Dendritic cell treated with granulocyte-macrophage colony-stimulating factor and Interleukin-4, amounts not matched to agents 40 ng/mL and 50 ng/mL, for 4 days (primary cell): ENCODE results near the gene LIN28B.

Experiments
- H3K27ac Mint-ChIP-seq: one replicate; pipeline ENCODE4 v1.8.0; 2022; ENCODE audit warnings: mild to moderate bottlenecking, mixed read lengths
- H3K27me3 Mint-ChIP-seq: one replicate; pipeline ENCODE4 v1.8.0; 2022; ENCODE audit warnings: mild to moderate bottlenecking, mixed read lengths
- H3K36me3 Mint-ChIP-seq: one replicate; pipeline ENCODE4 v1.8.0; 2022; ENCODE audit warnings: low read depth, mixed read lengths
- H3K4me1 Mint-ChIP-seq: one replicate; pipeline ENCODE4 v1.8.0; 2022; ENCODE audit warnings: low read depth, mixed read lengths
- H3K4me3 Mint-ChIP-seq: one replicate; pipeline ENCODE4 v1.8.0; 2022; ENCODE audit warnings: mild to moderate bottlenecking, moderate library complexity, mixed read lengths
- H3K9me3 Mint-ChIP-seq: one replicate; pipeline ENCODE4 v1.8.0; 2022; ENCODE audit warnings: mixed read lengths
- intact Hi-C: fragments of 100-400 bp; cut with micrococcal nuclease; formaldehyde crosslinking; loops from one replicate; pipeline ENCODE4 v1.15.0; 2022

Gene LIN28B

DNA sequence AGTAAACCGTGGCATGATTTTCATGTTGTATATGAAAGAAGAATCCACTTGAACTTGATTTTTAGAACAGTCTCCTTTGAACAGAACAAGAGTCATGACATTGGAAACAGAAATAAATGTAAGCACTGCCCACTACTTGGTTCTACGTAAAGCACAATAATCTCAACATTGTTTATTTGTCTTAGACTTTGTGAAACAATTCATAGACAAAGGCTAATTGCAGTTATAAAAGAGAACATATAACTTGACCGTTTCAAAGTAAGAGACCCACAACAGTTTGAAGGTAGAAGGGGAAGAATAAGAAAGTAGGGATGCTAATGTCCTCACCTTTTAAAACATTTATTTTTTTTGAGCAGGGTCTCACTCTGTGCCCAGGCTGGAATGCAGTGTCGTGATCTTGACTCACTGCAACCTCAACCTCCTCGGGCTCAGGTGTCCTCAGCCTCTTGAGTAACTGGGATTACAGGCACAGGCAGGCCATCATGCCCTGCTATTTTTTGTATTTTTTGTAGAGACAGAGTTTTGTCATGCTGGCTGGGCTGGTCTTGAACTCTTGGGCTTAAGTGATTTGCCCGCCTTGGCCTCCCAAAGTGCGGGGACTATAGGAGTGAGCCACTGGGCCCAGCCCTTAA, 151.8 kb downstream of the LIN28B start:
- Mint-ChIP-seq H3K4me3 (no peak overlapping the region), H3K4me1 (no peaks in the 10 kb centered on the region), H3K27me3 (peaks cover 4% of the 10 kb centered on the region), H3K27ac (no peak overlapping the region), H3K9me3 (no peaks in the 10 kb centered on the region), H3K36me3 (no peaks in the 10 kb centered on the region)
- intact Hi-C loops, result no loop called here

DNA sequence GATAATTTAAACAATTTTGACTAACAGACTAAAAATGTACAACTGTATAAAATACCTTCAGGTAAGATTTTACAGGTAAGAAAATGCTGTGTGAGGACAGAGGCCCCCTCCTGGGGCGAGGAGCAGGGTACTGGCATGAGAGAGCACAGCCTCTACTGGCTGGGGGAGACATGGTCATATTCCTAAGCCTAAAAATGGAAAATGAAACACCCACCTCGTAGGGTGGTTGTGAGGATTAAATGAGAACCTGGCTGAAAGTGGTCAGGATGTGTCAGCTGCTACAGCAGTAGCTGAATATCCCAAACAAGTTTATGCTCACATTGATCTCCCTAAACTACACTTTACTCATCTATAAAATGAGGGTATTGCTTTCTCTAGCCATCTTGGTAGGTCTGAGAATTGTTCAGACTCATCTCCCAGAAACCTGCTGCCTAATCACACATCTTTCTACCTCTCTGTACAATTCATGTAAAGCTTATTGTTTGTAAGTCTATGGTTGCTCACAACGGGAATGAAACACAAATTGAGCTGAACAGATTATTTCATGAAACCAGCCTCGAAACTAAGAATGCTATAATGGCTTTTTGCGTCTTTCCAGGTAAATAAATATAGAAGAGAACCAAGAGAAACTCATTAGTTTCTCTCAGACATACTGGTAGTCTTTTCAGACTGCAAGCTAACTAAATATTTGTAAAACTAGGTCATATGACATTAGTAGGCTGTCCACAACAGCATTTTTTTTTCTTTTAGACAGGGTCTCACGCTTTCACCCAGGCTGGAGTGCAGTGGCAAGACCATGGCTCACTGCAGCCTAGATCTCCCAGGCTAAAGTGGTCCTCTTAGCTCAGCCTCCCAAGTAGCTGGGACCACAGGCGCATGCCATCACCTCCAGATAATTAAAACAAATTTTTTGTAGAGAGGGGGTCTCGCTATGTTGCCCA, 153.3 kb downstream of the LIN28B start:
- no peaks in the 10 kb centered on the region for H3K36me3 Mint-ChIP-seq
- intact Hi-C loops, result no loop called here
- no peak overlapping the region for H3K4me3 Mint-ChIP-seq
- H3K27ac Mint-ChIP-seq, result no peak overlapping the region
- H3K4me1 Mint-ChIP-seq, result no peaks in the 10 kb centered on the region
- no peaks in the 10 kb centered on the region for H3K9me3 Mint-ChIP-seq
- peaks cover 5% of the 10 kb centered on the region for H3K27me3 Mint-ChIP-seq

DNA sequence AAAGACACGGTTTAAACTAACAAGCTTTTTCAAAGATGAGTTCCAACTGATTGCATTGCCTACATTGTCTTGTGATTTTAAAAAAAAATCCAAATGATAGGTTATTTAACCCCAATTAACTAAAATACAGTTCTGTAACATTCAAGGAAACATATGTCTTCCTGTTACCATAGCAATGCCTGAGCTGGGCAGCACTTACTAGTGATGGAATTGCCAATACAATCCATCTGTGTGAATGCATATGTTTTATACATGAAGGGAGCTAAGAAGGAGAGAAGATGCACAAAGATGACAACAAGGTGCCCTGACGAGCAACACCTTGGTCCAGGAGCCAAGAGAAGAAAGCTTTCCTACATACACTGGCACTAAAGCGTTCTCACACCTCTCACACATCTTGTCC, 154.2 kb downstream of the LIN28B start:
- intact Hi-C loops, result no loop called here
- Mint-ChIP-seq H3K4me3 (no peak overlapping the region), H3K27ac (no peak overlapping the region), H3K27me3 (peaks cover 5% of the 10 kb centered on the region), H3K9me3 (no peaks in the 10 kb centered on the region), H3K36me3 (no peaks in the 10 kb centered on the region), H3K4me1 (no peaks in the 10 kb centered on the region)

DNA sequence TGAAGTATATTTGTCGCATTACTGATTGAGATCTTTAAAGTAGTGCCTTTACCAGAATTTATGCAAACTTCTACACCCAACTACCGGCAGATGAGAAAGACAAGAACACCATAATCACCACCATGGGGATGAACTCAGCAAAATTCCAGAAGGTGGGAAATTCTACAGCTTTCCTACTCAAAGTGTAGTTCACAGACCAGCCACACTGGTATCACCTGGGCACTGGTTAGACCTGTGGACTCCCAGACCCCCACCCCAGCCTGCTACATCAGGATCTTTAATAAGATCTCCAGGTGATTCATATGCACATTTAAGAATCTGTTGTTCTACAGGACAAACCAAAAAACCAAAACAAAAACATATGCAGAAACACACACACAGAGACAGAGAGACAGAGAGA, 155.0 kb downstream of the LIN28B start:
- intact Hi-C loops, result no loop called here
- H3K27ac Mint-ChIP-seq, result no peak overlapping the region
- H3K9me3 Mint-ChIP-seq, result no peaks in the 10 kb centered on the region
- H3K4me1 Mint-ChIP-seq, result no peaks in the 10 kb centered on the region
- H3K4me3 Mint-ChIP-seq, result no peak overlapping the region
- H3K27me3 Mint-ChIP-seq, result peaks cover 5% of the 10 kb centered on the region
- no peaks in the 10 kb centered on the region for H3K36me3 Mint-ChIP-seq

DNA sequence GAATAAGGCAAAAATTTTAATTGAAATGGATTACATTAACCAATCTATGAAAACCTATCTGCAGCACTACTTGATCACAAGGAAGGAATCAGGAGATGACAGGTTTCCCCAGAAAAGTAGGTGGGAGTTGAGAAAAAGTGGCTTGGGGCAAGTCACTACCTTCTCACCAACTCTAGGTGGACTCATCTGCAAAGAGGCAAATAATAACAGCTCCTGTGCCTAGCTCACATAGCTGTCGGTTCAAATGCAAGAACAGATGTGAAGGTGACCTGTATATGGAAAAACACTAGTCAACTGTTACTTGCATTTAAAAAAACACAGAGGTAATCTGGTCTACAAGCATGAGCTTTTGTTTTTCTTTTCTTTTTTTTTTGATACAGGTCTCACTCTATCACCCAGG, 155.7 kb downstream of the LIN28B start:
- no peaks in the 10 kb centered on the region for H3K4me1 Mint-ChIP-seq
- no peak overlapping the region for H3K4me3 Mint-ChIP-seq
- H3K27ac Mint-ChIP-seq, result no peak overlapping the region
- no peaks in the 10 kb centered on the region for H3K9me3 Mint-ChIP-seq
- peaks cover 7% of the 10 kb centered on the region for H3K27me3 Mint-ChIP-seq
- intact Hi-C loops, result no loop called here
- H3K36me3 Mint-ChIP-seq, result no peaks in the 10 kb centered on the region

DNA sequence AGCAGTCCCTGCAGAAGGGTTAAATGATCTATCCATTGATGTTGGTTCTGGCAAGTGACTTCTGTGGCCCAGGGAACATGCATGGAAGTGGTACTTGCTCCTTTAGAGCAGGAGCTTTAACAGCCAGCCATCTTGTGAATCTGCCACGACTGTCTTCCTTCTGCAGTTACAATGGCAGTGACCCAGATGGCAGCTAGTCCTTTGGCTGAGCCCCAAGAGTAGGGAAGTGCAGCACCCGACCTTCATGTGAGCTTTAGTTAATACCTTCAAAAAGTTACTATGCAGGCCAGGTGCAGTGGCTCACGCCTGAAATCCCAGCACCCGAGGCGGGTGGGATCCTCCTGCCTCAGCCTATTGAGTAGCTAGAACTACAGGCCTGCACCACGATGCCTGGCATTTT, 156.5 kb downstream of the LIN28B start:
- intact Hi-C loops, result no loop called here
- Mint-ChIP-seq H3K9me3 (no peaks in the 10 kb centered on the region), H3K36me3 (no peaks in the 10 kb centered on the region), H3K27ac (no peak overlapping the region), H3K4me1 (no peaks in the 10 kb centered on the region), H3K4me3 (no peak overlapping the region), H3K27me3 (peaks cover 5% of the 10 kb centered on the region)

DNA sequence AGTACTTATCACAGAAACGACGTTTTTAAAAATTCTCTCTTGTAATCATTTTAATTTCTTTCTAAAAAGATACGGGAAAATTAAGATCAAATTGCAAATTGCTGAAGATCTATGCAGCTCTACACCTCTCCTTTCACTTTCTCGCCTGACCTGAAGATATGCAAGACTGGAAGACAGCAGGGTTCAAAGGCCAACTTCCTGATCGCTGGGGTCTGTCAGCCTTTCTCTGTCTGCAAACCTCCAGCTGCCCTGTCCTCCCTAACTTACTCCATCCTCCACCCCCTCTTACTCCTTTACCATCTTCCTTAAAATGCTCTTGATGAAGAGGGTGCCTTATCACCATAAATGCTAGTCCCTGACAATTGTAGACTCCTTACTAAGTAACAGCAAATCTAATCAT, 159.2 kb downstream of the LIN28B start:
- H3K36me3 Mint-ChIP-seq, result no peaks in the 10 kb centered on the region
- peaks cover 10% of the 10 kb centered on the region for H3K27me3 Mint-ChIP-seq
- intact Hi-C loops, result no loop called here
- no peak overlapping the region for H3K27ac Mint-ChIP-seq
- no peak overlapping the region for H3K4me3 Mint-ChIP-seq
- H3K4me1 Mint-ChIP-seq, result no peaks in the 10 kb centered on the region
- no peaks in the 10 kb centered on the region for H3K9me3 Mint-ChIP-seq

DNA sequence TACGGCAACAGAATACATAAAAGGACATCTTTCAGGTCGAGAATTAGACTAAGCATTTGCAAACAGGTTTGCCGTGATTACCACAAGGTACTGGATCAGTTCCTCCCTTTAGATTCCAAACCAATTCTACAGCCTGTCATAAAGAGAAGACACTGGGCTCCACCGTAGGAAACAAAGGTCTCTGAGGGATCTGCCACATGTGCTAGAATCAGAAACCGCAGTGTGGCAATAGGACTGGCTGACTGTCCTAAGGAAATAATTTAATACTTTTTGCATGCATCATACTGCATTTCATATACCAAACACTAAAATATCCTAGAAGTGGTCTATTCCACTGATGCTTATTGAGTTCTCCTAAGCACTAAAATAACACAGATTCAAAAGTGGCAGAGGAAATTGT, 163.7 kb downstream of the LIN28B start:
- intact Hi-C loops, result no loop called here
- Mint-ChIP-seq H3K4me1 (no peaks in the 10 kb centered on the region), H3K9me3 (no peaks in the 10 kb centered on the region)

DNA sequence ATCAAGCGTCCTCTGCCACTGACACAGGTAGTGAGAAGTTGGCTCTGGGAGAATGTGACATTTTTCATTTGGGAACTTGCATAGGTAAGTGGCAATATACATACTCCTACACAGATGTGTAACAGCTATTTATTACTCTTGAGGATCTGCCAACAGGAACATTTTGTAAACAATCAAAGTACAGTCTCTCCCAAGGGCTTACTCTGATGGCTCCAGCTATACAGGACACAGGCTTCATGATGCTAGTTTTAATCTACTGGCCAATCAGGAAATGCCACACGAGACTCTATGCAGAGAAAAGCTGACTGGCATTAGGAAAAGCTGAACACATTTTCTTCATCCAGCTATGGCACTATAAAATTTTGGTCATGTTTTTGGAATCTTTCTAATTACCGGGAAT, 165.1 kb downstream of the LIN28B start:
- intact Hi-C loops, result no loop called here
- Mint-ChIP-seq H3K9me3 (no peaks in the 10 kb centered on the region), H3K4me3 (no peak overlapping the region), H3K36me3 (no peaks in the 10 kb centered on the region), H3K4me1 (no peaks in the 10 kb centered on the region), H3K27ac (no peak overlapping the region), H3K27me3 (peaks cover 9% of the 10 kb centered on the region)

More for the DNA sequence above, 163.7 kb downstream of the LIN28B start:
- no peaks in the 10 kb centered on the region for H3K36me3 Mint-ChIP-seq
- no peak overlapping the region for H3K4me3 Mint-ChIP-seq
- H3K27me3 Mint-ChIP-seq, result peaks cover 9% of the 10 kb centered on the region
- no peak overlapping the region for H3K27ac Mint-ChIP-seq

DNA sequence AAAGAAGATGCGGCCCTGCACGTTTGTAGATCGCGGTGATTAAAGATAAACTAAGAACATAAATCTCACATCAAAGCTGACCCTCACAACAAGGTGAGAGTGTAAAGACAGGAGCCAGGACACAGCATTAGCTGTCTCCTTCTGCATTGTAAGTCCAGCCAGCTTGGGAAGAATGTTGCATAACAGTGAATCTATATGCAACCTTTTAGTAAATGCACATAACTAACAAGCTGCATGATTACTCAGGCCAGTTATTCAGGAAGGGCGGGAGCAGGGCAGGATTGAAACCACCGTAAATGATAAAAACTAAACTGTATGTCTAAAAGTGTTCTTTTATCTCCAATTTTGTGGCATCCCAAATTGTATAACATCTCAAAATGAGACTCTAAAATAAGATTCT, 165.8 kb downstream of the LIN28B start:
- Mint-ChIP-seq H3K27ac (no peak overlapping the region), H3K4me1 (no peaks in the 10 kb centered on the region), H3K27me3 (peaks cover 6% of the 10 kb centered on the region), H3K9me3 (no peaks in the 10 kb centered on the region), H3K36me3 (no peaks in the 10 kb centered on the region), H3K4me3 (no peak overlapping the region)
- intact Hi-C loops, result no loop called here
